Stomach (tissue), 4 donors: Measurements from ENCODE around the gene SOX14.

Source experiments
- EP300 ChIP-seq: sonication (generic); formaldehyde crosslinking; IDR thresholded peaks from one replicate; pipeline ENCODE4 v1.6.1; 2017; ENCODE audit warnings: antibody characterized with exemption
- TF ChIP-seq, protein P1 (sequence below), 7 experiments: fragments of 450-650 bp in 4 of 7; fragments of 200-600 bp in 3 of 7; sonication (generic) in 3 of 7; IDR thresholded peaks; one replicate each; pipeline ENCODE4 v1.5.1; 2016 to 2019; ENCODE audit warnings: antibody characterized with exemption in 7 of 7, control low read depth in 2 of 7, mild to moderate bottlenecking in 1 of 7

- TF ChIP-seq, protein P1, sequence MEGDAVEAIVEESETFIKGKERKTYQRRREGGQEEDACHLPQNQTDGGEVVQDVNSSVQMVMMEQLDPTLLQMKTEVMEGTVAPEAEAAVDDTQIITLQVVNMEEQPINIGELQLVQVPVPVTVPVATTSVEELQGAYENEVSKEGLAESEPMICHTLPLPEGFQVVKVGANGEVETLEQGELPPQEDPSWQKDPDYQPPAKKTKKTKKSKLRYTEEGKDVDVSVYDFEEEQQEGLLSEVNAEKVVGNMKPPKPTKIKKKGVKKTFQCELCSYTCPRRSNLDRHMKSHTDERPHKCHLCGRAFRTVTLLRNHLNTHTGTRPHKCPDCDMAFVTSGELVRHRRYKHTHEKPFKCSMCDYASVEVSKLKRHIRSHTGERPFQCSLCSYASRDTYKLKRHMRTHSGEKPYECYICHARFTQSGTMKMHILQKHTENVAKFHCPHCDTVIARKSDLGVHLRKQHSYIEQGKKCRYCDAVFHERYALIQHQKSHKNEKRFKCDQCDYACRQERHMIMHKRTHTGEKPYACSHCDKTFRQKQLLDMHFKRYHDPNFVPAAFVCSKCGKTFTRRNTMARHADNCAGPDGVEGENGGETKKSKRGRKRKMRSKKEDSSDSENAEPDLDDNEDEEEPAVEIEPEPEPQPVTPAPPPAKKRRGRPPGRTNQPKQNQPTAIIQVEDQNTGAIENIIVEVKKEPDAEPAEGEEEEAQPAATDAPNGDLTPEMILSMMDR (IDR thresholded peaks at IDR 0.05) = no peak
- TF ChIP-seq EP300 = no peak
Observed at GRCh38 chr3:137809509-137809908, 45.4 kb downstream of the SOX14 start.
